Lung (tissue), 12 donors: ENCODE results near the gene MYH14. TPM values are rescaled to one million over a fixed set of nuclear protein-coding genes. Genes with fewer than 3 reads are reported as not detected.

ENCODE experiments used
- ATAC-seq: fragments of 200-7000 bp; cut with Tn5 transposase; one replicate; pipeline ENCODE4 v1.9.1; 2020; ENCODE audit warnings: moderate number of reproducible peaks; ENCODE audit not compliant: insufficient read depth, low FRiP score
- DNase-seq, 3 donors: peaks; one replicate each; pipeline ENCODE4 v3.0.0-alpha.2; 2013 to 2017
- H3K27ac ChIP-seq, 2 donors: one replicate each; pipeline ENCODE4 v1.5.1; 2013; ENCODE audit warnings: mild to moderate bottlenecking in 2 of 2, moderate library complexity in 2 of 2, control low read depth in 1 of 2, inconsistent platforms in 1 of 2, low read depth in 1 of 2, low read length in 1 of 2
- H3K27me3 ChIP-seq, 3 donors: one replicate each; pipeline ENCODE4 v1.5.1; 2013; ENCODE audit warnings: low read length in 2 of 3; ENCODE audit not compliant: control insufficient read depth in 3 of 3, insufficient read depth in 3 of 3
- H3K36me3 ChIP-seq, 4 donors: one replicate each; pipeline ENCODE4 v1.5.1; 2013; ENCODE audit warnings: low read length in 4 of 4, mild to moderate bottlenecking in 1 of 4, moderate library complexity in 1 of 4; ENCODE audit not compliant: control insufficient read depth in 4 of 4, insufficient read depth in 4 of 4
- H3K4me1 ChIP-seq, 5 donors: one replicate each; pipeline ENCODE4 v1.5.1; 2013; ENCODE audit warnings: low read length in 5 of 5, mild to moderate bottlenecking in 2 of 5, moderate library complexity in 1 of 5; ENCODE audit not compliant: control insufficient read depth in 5 of 5, insufficient read depth in 5 of 5
- H3K4me3 ChIP-seq: one replicate; pipeline ENCODE4 v1.5.1; 2013; ENCODE audit warnings: mild to moderate bottlenecking, control low read depth, moderate library complexity
- H3K9ac ChIP-seq, 2 donors: one replicate each; pipeline ENCODE4 v1.5.1; 2013; ENCODE audit warnings: low read length in 2 of 2, control low read depth in 1 of 2; ENCODE audit not compliant: insufficient read depth in 1 of 2
- H3K9me3 ChIP-seq, 4 donors: one replicate each; pipeline ENCODE4 v1.5.1; 2013; ENCODE audit warnings: low read length in 3 of 4, mild to moderate bottlenecking in 1 of 4, moderate library complexity in 1 of 4; ENCODE audit not compliant: control insufficient read depth in 4 of 4, insufficient read depth in 3 of 4
- WGBS, 2 donors: extraction: QIAGEN DNeasy Blood & Tissue Kit; methylation state at CpG; one replicate each; pipeline ENCODE4 v1.1.7; 2013; 5-methylcytosine and 5-hydroxymethylcytosine counted together
- polyA plus RNA-seq, 2 donors: library from polyadenylated mRNA; stranded (reverse); fragments of 200-250 nt; gene quantifications; one replicate each; pipeline ENCODE4 v1.2.1, GENCODE V29; 2013
- total RNA-seq, 2 donors: library from RNA; depleted of rRNA in 1 of 2; stranded (reverse); fragments of >200 nt in 1 of 2; gene quantifications; one replicate each; pipeline ENCODE4 v1.2.1, GENCODE V29; 2014 to 2021
- TF ChIP-seq, protein P1 (sequence below): IDR thresholded peaks from 2 replicates; pipeline ENCODE4 v1.5.1; 2012; ENCODE audit warnings: mild to moderate bottlenecking; ENCODE audit errors: control extremely low read depth, extremely low read depth
- donor health status: control.
- donor health status: control.
- donor health status: Bipolar disorder and iron deficiency.
- donor health status: healthy.
- donor health status: DM: yes; HTN: yes; CAD: no.

Gene MYH14
- total and polyA plus RNA-seq, 4 donors: 48.3 to 159 (median 98.6) TPM

DNA sequence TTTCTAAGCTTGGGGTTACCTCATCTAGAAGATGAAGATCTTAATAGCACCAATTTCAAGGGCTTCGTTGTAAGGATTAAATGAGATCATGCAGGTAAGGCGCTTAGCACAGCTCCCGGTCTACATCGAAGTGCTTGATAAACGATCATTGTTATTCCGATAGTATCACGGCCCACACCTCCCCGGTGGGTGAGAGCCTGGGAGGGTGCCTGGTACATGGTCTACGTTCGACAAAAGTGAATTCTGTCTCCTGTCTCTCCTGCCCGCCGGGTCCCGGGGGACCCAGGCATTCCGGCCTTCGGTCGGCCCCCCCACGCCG is 501 bp upstream of the MYH14 start:
- Histone ChIP-seq H3K4me3 (no peak overlapping the region), H3K9ac (no peak overlapping the region), H3K36me3 (no peaks in the 10 kb centered on the region), H3K27me3 (peaks cover 0 to 3% (median 0%) of the 10 kb centered on the region in 3 donors), H3K27ac (no peak overlapping the region), H3K4me1 (peaks cover 0 to 30% (median 4%) of the 10 kb centered on the region in 5 donors), H3K9me3 (no peaks in the 10 kb centered on the region)
- 13 to 15% methylated on average over 18 of the region's 18 CpGs for WGBS, 2 donors
- ATAC-seq: no peak
- DNase-seq: no peak
- TF ChIP-seq, protein P1, sequence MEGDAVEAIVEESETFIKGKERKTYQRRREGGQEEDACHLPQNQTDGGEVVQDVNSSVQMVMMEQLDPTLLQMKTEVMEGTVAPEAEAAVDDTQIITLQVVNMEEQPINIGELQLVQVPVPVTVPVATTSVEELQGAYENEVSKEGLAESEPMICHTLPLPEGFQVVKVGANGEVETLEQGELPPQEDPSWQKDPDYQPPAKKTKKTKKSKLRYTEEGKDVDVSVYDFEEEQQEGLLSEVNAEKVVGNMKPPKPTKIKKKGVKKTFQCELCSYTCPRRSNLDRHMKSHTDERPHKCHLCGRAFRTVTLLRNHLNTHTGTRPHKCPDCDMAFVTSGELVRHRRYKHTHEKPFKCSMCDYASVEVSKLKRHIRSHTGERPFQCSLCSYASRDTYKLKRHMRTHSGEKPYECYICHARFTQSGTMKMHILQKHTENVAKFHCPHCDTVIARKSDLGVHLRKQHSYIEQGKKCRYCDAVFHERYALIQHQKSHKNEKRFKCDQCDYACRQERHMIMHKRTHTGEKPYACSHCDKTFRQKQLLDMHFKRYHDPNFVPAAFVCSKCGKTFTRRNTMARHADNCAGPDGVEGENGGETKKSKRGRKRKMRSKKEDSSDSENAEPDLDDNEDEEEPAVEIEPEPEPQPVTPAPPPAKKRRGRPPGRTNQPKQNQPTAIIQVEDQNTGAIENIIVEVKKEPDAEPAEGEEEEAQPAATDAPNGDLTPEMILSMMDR: no peak

DNA sequence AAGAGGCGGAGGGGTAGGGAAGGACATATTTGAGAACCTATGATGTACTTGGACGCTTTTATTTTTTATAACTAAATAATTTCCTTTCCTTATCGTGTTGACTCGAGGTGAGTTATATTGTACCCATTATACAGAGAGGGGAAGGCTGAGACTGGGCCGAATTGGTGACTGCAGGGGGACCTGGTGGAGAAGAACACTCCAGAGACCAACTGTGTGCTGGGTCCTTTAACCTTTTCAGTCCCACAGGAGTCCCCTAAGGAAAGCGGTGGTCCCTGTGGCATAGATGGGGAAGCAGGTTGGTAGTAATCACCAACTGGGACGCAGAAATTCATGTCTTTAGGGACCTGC is 633 bp downstream of the MYH14 start:
- Histone ChIP-seq H3K4me1 (peaks cover 0 to 22% (median 4%) of the 10 kb centered on the region in 5 donors), H3K27me3 (peaks cover 0 to 3% (median 0%) of the 10 kb centered on the region in 3 donors), H3K4me3 (peak overlapping the region; percentile 49), H3K27ac (peak overlapping the region; percentile 79 to 94), H3K9ac (peak overlapping the region in 1 of 2 donors; percentile 42), H3K36me3 (no peaks in the 10 kb centered on the region), H3K9me3 (no peaks in the 10 kb centered on the region)
- WGBS, 2 donors: 53 to 65% methylated on average over 7 of the region's 7 CpGs
- ATAC-seq (no peak), DNase-seq (no peak)
- TF ChIP-seq, protein P1: no peak

DNA sequence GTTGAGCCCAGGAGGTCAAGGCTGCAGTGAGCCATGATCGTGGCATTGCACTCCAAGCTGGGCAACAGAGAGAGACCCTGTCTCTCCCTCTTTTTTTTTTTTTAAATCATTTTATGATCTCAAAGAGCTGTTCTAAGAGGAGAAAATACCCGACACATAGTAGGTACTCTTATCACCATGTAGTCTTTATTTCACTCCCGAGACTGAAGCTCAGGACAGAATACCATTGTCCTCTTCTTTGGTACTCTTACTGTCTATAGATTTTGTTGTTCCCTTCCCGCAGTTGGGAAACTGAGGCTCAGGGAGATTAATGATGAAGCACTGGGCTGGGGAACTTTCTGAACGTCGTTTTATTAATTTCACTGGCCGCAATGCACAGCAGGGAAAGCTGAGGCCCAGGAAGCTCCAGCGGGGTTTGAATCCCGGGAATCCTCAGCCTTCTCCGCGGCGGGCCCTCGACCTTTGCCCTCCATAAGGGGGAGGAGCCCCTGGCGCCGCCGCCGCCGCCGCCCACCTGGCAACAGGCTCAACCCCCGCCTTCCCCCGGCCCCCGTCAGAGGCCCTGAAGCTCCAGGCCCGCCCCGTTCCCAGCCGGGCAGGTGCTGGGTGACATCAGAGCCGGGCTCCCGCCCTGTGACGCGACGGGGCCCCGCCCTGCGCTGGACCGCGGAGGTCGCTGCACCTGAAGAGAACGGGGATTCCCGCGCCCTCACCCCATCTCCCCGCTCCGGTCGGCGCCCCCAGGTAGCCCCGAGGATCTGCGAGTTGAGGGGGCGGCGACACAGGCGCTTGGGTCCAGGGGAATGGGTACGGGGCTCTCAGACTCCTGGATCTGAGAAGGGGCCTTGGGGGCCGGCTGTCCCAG is 1.6 kb downstream of the MYH14 start:
- no peaks in the 10 kb centered on the region for H3K36me3 ChIP-seq
- WGBS, 2 donors: 8 to 12% methylated on average over 42 to 49 of the region's 49 CpGs
- ATAC-seq: peak; percentile 76
- peak overlapping the region; percentile 55 to 83 for H3K9ac ChIP-seq
- no peaks in the 10 kb centered on the region for H3K9me3 ChIP-seq
- TF ChIP-seq, protein P1: no peak
- H3K4me3 ChIP-seq: peak overlapping the region; percentile 52
- peak overlapping the region; percentile 48 to 95 for H3K27ac ChIP-seq
- peak; percentile 60 to 81 (median 69) for DNase-seq
- H3K27me3 ChIP-seq: peaks cover 0 to 3% (median 0%) of the 10 kb centered on the region in 3 donors
- peaks cover 0 to 15% (median 4%) of the 10 kb centered on the region in 5 donors for H3K4me1 ChIP-seq
